Astrocyte of the cerebellum (primary cell): ENCODE results near the gene RBBP7.
"Not testable (repeated sequence)": the region's sequence is repeated elsewhere in the genome, so short reads cannot be mapped to it uniquely, and the experiment has no call there.

Experiments
- DNase-seq: peaks from one replicate; pipeline ENCODE4 v3.0.0-alpha.2; 2011; ENCODE audit warnings: low read depth
- H3K4me3 ChIP-seq: 2 replicates; pipeline ENCODE4 v1.5.1; 2011; ENCODE audit warnings: mild to moderate bottlenecking, low read depth, low read length, moderate library complexity
- in situ Hi-C: cut with HindIII; loops from 2 replicates; pipeline ENCODE4 v1.10.0; 2017; ENCODE audit warnings: low sequenced_read_pairs
- TF ChIP-seq, protein P1 (sequence below): IDR thresholded peaks from 2 replicates; pipeline ENCODE4 v1.5.1; 2012; ENCODE audit warnings: low read length, low read depth, moderate library complexity, mild to moderate bottlenecking; ENCODE audit errors: missing control alignments

RBBP7 gene

DNA sequence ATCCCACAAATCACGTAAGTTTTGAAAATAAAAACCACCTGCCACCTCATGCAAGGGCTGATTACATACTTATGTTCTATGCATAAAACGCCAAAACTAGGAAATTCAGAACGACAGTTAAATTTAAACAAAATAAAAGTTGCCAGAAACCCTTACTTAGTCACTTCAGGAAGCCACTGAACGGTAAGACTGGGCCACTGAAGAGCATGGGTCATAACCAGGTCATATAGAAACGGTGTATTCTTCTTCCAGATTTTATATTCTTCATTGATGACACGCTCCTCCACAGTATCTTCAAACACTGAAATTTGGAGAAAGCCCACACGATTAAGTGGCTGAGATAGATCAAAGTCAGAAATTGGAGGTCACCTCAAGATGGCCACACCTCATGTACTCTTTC, 1.2 kb downstream of the RBBP7 start:
- DNase-seq, result no peak
- in situ Hi-C loops, result no loop called here
- TF ChIP-seq, protein P1, sequence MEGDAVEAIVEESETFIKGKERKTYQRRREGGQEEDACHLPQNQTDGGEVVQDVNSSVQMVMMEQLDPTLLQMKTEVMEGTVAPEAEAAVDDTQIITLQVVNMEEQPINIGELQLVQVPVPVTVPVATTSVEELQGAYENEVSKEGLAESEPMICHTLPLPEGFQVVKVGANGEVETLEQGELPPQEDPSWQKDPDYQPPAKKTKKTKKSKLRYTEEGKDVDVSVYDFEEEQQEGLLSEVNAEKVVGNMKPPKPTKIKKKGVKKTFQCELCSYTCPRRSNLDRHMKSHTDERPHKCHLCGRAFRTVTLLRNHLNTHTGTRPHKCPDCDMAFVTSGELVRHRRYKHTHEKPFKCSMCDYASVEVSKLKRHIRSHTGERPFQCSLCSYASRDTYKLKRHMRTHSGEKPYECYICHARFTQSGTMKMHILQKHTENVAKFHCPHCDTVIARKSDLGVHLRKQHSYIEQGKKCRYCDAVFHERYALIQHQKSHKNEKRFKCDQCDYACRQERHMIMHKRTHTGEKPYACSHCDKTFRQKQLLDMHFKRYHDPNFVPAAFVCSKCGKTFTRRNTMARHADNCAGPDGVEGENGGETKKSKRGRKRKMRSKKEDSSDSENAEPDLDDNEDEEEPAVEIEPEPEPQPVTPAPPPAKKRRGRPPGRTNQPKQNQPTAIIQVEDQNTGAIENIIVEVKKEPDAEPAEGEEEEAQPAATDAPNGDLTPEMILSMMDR, result no peak
- H3K4me3 ChIP-seq, result peak overlapping the region; percentile 74

DNA sequence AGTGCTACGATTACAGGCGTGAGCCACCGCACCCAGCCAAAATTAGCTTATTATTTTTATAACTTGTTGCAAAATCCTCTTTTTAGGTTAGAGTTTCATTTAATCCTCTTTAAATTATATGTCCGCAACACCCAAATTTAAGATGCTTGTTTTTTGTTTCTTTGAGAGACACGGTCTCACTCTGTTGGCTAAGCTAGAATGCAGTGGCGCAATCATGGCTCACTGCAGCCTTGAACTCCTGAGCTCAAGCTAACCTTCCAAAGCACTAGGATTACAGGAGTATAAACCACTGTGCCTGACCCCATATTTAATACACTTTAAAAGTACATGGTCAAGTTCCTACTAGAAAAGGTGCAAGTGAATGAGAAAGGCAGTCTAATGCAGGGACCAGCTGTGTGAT, 2.2 kb downstream of the RBBP7 start:
- H3K4me3 ChIP-seq, result peak overlapping the region; percentile 74
- in situ Hi-C loops, result no loop called here
- TF ChIP-seq, protein P1, result no peak
- DNase-seq, result no peak

DNA sequence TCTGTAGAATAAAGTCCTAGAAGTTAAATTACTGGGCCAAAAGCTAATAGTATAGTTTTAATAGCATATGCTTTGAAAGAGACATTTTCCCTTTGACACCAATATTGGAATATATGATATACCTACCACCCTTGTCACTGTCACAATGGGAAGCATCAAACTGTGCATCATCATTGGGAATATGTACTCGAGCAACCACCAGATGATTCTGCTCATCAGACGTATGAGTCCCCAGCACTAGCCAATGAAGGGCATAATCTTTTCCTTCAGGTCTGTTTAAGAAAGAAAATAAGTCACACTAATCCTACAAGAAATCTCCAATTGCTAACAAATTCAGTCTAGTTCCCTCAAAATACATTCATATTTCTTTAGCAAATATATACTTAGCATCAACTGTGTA, 7.3 kb downstream of the RBBP7 start:
- H3K4me3 ChIP-seq, result no peak overlapping the region
- DNase-seq, result no peak
- TF ChIP-seq, protein P1, result no peak
- in situ Hi-C loops, result no loop called here

DNA sequence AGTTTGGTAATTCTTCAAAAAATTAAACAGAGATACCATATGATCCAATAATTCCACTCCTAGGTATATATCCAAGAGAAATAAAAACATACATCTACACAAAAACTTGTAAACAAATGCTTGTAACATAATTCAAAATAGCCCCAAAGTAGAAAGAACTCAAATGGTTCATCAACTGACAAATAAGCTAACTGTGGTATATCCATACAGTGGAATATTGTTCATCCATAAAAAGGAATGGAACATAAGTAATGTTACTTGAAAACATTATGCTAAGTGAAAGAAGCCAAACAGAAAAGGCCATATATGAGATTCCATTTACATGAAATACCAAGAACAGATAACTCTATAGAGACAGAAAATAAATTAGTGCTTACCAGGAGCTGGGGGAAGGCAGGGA, 13.4 kb downstream of the RBBP7 start:
- in situ Hi-C loops, result no loop called here
- TF ChIP-seq, protein P1, result no peak
- no peak for DNase-seq
- no peak overlapping the region for H3K4me3 ChIP-seq

DNA sequence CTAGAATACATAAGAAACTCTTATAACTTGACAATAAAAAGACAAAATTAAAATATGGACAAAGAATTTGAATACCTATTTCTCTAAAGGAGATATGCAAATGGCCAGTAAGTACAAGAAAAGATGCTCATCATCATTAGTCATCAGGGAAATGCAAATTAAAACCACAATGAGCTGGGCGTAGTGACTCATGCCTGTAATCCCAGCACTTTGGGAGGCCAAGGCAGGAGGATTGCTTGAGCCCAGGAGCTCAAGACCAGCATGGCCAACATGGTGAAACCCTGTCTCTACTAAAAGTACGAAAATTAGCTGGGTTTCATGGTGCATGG, 14.1 kb downstream of the RBBP7 start:
- peak; percentile 24 for DNase-seq
- H3K4me3 ChIP-seq, in situ Hi-C loops: not testable (repeated sequence)

DNA sequence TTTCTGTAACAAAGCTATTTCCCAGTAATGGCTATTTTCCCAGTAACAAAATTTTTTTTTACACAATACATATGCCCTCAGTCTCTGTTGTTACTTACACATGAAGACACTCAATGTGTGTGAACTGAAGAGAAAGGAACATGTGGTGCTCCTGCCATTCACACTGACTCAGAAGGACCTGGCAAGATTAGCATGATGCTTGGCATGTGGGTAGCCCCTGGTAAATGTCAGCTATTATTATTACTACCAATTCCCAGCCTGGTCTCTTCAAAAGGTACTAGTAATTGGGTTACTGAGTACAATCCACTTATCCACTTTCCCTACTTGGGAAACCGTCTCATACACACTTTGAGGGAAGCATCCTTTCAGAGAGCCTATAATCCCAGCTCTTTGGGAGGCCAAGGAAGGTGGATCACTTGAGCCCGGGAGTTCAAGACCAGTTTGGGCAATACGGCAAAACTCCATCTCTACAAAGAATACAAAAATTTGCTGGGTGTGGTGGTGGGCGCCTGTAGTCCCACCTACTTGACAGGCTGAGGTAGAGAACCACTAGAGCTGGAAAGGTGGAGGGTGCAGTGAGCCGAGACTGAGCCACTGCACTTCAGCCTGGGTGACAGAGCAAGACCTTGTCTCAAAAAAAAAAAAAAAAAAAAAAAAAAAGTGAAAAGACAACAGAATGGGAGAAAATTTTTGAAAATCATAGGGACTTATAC, 14.6 kb downstream of the RBBP7 start:
- H3K4me3 ChIP-seq, result no peak overlapping the region
- in situ Hi-C loops, result no loop called here
- TF ChIP-seq, protein P1, result no peak
- no peak for DNase-seq

DNA sequence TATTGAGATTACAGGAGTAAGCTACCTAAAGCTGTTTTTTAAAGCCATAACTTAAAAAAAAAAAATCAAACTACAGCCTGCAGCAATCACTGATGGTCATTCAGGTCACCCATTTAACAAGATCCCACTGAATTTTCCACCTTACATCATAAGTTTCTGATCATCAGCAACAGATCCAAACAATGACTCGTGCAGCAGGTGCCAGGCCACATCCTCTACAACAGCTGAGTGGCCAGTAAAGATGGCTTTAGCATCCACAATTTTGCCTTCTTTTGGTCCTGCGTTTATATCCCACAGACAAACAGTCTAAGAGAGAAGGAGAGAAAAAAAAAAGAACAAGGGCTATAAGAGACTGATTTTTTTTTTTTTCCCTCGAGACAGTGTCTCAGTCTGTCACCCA, 16.6 kb downstream of the RBBP7 start:
- TF ChIP-seq, protein P1, result no peak
- in situ Hi-C loops, result no loop called here

More for the DNA sequence above, 16.6 kb downstream of the RBBP7 start:
- H3K4me3 ChIP-seq, result no peak overlapping the region
- no peak for DNase-seq
